Measurements from ENCODE around the gene ARL15. TPM values are rescaled to one million over a fixed set of nuclear protein-coding genes. Genes with fewer than 3 reads are reported as not detected.
"Not testable (repeated sequence)": the region's sequence is repeated elsewhere in the genome, so short reads cannot be mapped to it uniquely, and the experiment has no call there.

Gene ARL15
- 10 to 100 TPM; 10.6 to 12.3 TPM for total RNA-seq

DNA sequence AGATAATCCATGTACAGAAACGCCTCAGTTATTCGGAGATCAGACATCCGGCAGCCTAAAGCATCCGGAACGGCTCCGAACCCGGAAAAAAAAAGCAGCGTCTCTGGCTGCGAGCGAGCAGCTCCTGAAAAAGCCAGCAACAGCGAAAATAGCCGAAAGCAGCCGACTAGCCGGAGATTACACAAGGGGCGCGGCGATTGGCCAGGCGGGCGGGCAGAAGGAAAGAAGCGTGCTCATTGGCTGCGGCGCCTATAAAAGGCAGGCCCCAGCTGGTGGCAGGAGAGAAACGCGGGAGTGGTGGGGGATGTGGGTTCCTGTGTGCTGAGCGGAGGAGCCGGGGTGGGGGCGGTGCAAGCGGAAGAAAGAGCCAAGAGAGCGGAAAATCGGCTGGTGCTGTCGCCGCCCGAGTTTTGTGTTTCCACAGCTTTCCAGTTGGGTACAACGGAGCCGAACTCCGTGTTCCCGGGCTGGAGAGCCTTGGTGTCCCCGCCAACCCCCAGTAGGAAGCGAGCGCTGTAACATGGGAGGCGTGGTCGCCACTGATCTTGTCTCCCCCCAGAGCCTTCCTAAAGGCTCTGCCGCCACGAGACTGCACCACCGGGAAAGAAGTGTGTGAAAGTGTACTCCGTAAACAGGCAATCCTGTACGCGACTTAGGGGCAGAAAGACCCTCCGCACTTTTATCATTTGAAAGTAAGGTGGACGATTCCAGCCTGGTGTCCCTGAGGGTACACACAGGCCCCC is at the start of gene ARL15:
Gene ARL15 (minus strand): TSS at position 141 of the 743 bp plus-strand sequence.
- Mint-ChIP-seq H3K9me3 (ENCODE audit: insufficient read depth) (no peaks in the 10 kb centered on the region), H3K36me3 (ENCODE audit: low read depth) (no peaks in the 10 kb centered on the region), H3K27ac (peak within 1 kb of the TSS; percentile 92), H3K4me1 (ENCODE audit: low read depth) (peaks cover 20% of the 10 kb centered on the region), H3K27me3 (ENCODE audit: low read depth) (peaks cover 19% of the 10 kb centered on the region), H3K4me3 (peak within 1 kb of the TSS; percentile 91)
- ChIA-PET CTCF (interaction anchor here (0.7 to 2.8 kb wide), 13 partner anchors 12 to 584 kb away, joined by 3 to 25 read pairs (median 5); partner anchors contain the start of gene SNX18), POLR2A (interaction anchor here (0.6 to 2.4 kb wide), 9 partner anchors 13 to 1323 kb away, joined by 3 to 12 read pairs (median 3); no protein-coding TSS in a partner anchor)
- DNase-seq (peak; percentile 99), ATAC-seq (peak; percentile 94)

DNA sequence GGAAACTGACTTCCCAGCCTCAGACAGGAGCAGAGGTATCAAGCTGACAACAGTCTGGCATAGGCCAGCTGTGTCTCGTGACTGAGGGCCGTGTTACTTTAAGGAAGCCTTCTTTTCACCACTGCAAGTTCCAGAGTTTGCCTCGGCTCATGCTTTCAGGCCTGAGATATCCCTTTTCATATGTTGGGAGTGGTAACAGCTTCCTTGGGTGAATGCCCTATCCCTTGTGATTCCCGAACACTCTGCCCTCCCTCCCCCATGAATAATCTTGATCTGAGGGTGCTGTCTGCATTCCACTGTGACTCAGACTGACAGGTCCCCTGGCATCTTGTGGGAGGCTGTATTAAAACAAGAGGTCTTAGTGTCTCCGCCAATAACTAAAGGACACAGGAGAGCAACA is 49.7 kb upstream of the ARL15 start:
- DNase-seq (no peak), ATAC-seq (no peak)
- ChIA-PET POLR2A (no interaction called here), CTCF (no interaction called here)
- Mint-ChIP-seq H3K27me3 (ENCODE audit: low read depth) (peaks cover 10% of the 10 kb centered on the region), H3K9me3 (ENCODE audit: insufficient read depth) (no peaks in the 10 kb centered on the region), H3K4me1 (ENCODE audit: low read depth) (no peaks in the 10 kb centered on the region), H3K4me3 (no peak overlapping the region), H3K27ac (no peak overlapping the region), H3K36me3 (ENCODE audit: low read depth) (no peaks in the 10 kb centered on the region)

DNA sequence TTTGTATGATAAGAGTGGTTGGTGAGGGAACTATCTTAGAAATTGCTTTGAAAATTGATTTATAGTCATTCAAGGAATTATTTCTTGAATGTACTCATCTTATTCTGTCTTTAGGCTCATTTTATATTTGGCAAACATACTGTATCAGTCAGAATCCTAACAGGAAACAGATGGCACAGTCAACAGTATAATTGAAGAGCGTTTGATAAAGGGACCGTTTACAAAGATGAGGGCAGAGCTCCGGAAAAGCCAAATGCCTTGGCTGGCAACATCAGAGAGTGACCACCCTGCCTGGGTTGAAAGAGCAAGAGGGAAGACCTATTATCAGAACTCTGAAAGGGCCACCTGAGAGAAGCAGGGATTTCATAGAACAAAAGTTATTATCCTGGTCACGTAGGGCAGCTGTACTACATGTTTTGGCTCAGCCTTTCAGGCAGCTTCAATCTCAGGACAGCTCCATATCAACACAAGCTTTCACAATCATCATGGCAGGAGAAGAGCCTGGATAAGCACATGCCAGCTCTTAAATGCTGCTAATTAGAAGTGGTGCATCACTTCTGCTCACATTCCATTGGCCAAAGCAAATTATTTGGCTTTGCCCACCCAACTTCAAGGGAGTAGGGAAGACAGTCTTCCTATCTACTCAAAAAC is 47.2 kb upstream of the ARL15 start:
- CTCF ChIA-PET = interaction anchor here (1.0 kb wide), 1 partner anchor 131 kb away, joined by 3 read pairs; no protein-coding TSS in a partner anchor
- Mint-ChIP-seq H3K27ac (no peak overlapping the region), H3K4me3 (no peak overlapping the region), H3K36me3 (ENCODE audit: low read depth) (no peaks in the 10 kb centered on the region), H3K9me3 (ENCODE audit: insufficient read depth) (peaks cover 4% of the 10 kb centered on the region), H3K27me3 (ENCODE audit: low read depth) (peaks cover 5% of the 10 kb centered on the region), H3K4me1 (ENCODE audit: low read depth) (no peaks in the 10 kb centered on the region)
- POLR2A ChIA-PET = no interaction called here
- ATAC-seq (no peak), DNase-seq (no peak)

DNA sequence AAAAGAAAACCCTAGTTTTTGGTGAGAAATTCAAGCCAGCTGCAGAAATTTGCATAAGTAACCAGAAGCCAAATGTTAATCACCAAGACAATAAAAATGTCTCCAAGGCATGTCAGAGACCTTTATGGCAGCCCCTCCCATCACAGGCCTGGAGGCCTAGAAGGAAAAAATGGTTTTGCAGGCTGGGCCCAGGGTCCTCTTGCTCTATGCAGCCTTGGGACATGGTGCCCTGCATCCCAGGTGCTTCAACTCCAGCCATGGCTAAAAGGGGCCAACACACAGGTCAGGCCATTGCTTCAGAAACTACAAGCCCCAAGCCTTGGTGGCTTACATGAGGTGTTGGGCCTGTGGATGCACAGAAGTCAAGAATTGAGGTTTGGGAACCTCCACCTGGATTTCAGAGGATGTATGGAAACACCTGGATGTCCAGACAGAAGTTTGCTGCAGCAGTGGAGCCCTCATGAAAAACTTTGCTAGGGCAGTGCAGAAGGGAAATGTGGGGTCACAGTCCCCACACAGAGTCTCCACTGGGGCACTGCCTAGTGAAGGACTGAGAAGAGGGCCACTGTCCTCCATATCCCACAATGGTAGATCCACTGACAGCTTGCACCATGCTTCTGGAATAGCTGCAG is 43.7 kb upstream of the ARL15 start:
- H3K4me3 Mint-ChIP-seq; H3K27me3 Mint-ChIP-seq (ENCODE audit: low read depth); H3K4me1 Mint-ChIP-seq (ENCODE audit: low read depth); POLR2A ChIA-PET; ATAC-seq; DNase-seq; H3K9me3 Mint-ChIP-seq (ENCODE audit: insufficient read depth); H3K27ac Mint-ChIP-seq; H3K36me3 Mint-ChIP-seq (ENCODE audit: low read depth); CTCF ChIA-PET: not testable (repeated sequence)

DNA sequence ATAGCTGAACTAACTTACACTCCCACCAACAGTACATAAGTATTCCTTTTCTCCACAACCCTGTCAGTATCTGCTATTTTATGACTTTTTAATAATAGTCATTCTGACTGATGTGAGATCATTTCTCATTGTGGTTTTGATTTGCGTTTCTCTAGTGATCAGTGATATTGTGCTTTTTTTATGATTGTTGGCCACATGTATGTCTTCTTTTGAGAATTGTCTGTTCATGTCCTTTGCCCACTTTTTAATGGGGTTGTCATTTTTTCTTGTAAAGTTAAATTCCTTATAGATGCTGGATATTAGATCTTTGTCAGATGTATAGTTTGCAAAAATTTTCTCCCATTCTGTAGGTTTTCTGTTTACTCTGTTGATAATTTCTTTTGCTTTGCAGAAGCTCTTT is 42.2 kb upstream of the ARL15 start:
- H3K4me1 Mint-ChIP-seq (ENCODE audit: low read depth); H3K36me3 Mint-ChIP-seq (ENCODE audit: low read depth); H3K9me3 Mint-ChIP-seq (ENCODE audit: insufficient read depth); H3K27me3 Mint-ChIP-seq (ENCODE audit: low read depth); DNase-seq; H3K27ac Mint-ChIP-seq; ATAC-seq; POLR2A ChIA-PET; H3K4me3 Mint-ChIP-seq: not testable (repeated sequence)
- CTCF ChIA-PET = interaction anchor here (0.9 kb wide), 1 partner anchor 10 kb away, joined by 3 read pairs; no protein-coding TSS in a partner anchor

DNA sequence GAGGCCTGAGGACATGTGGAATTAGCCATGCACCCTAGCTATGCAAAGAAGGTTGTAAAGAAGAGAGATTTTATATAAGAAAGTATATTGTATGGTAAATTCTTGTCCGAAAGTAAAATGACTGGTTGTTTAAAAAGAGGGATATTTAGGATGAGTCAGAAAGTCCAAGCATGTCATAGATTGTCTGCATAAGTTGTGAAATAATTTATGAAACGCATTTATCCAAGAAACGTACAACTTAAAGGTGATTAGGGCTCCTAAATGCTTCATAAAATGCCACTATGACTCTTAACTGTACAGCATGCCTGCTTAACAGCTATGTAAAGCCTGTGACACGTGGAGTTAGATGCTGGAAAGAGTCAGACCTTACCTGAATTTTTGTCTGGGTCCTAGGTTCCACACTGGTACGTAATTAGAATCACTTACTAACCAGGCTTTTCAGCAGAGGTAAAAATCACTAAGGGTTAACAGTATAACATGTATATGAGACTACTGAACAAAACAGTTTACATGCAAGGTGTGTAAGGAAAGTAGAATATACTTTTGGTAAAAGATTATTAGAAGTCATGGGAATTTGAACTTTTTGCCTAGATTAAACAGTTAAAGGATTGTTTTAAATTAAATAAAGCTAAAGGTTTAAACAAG is 37.0 kb upstream of the ARL15 start:
- H3K27me3 Mint-ChIP-seq (ENCODE audit: low read depth) = peaks cover under 1% of the 10 kb centered on the region
- H3K9me3 Mint-ChIP-seq (ENCODE audit: insufficient read depth) = peaks cover 12% of the 10 kb centered on the region
- no peaks in the 10 kb centered on the region for H3K4me1 Mint-ChIP-seq (ENCODE audit: low read depth)
- ATAC-seq (no peak), DNase-seq (no peak)
- H3K4me3 Mint-ChIP-seq = no peak overlapping the region
- ChIA-PET POLR2A (no interaction called here), CTCF (interaction anchor here (1.5 kb wide), 1 partner anchor 33 kb away, joined by 3 read pairs; no protein-coding TSS in a partner anchor)
- H3K36me3 Mint-ChIP-seq (ENCODE audit: low read depth) = no peaks in the 10 kb centered on the region
- H3K27ac Mint-ChIP-seq = no peak overlapping the region

DNA sequence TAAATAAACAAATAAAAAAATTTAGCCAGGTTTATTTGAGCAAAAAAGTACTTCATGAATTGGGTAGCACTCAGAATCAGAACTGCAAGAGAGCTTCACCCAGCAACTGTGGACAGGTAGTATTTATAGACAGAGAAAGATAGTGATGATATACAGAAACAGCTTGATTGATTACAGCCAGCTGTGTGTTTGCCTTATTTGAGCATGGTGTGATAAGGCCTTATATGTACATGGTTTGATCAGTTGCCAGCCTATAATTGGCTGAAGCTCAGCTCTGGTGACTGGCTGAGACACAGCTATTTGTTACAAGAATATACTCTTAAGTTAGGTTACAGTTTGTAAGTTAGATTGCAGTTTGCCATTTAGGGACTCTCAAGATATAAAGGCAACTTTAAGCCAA is 34.3 kb upstream of the ARL15 start:
- no peak for ATAC-seq
- ChIA-PET POLR2A (interaction anchor here (0.6 kb wide), 1 partner anchor 98 kb away, joined by 3 read pairs; no protein-coding TSS in a partner anchor), CTCF (interaction anchor here (1.1 kb wide), 1 partner anchor 115 kb away, joined by 3 read pairs; no protein-coding TSS in a partner anchor)
- peaks cover 12% of the 10 kb centered on the region for H3K9me3 Mint-ChIP-seq (ENCODE audit: insufficient read depth)
- H3K4me3 Mint-ChIP-seq = no peak overlapping the region
- no peak overlapping the region for H3K27ac Mint-ChIP-seq
- no peak for DNase-seq
- H3K36me3 Mint-ChIP-seq (ENCODE audit: low read depth) = no peaks in the 10 kb centered on the region
- no peaks in the 10 kb centered on the region for H3K27me3 Mint-ChIP-seq (ENCODE audit: low read depth)
- no peaks in the 10 kb centered on the region for H3K4me1 Mint-ChIP-seq (ENCODE audit: low read depth)

DNA sequence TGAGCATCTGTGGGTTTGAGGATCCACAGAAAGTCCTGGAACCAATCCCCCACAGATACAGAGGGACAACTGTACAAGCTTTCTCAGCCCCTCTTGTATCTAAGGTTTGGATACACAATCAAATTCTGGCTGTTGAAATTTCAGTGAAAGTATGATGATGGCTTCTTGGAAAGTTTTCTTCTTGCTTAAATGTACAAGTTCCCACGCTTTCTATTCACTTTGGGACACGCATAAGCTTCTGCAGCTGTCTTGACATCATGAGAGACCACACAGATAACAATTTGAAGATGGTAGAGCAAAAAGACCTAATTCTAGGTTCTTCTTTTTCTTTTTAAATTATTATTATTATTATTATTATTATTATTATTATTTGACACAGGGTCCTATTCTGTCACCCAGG is 31.6 kb upstream of the ARL15 start:
- no peaks in the 10 kb centered on the region for H3K27me3 Mint-ChIP-seq (ENCODE audit: low read depth)
- no peak for ATAC-seq
- POLR2A ChIA-PET = no interaction called here

DNA sequence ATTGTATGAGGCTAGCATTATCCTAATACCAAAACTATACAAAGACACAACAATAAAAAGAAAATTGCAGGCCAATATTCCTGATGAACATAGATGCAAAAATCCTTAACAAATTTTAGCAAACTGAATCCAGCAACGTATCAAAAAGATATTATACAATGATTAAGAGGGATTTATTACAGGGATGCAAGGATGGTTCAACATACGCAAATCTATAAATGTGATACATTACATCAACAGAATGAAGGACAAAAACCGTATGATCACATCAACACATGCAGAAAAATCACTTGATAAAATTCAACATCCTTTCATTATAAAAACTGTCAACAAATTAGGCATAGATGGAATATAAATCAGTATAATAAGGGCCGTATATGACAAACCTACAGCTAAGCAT is 27.1 kb upstream of the ARL15 start:
- Mint-ChIP-seq H3K4me3 (no peak overlapping the region), H3K36me3 (ENCODE audit: low read depth) (no peaks in the 10 kb centered on the region), H3K4me1 (ENCODE audit: low read depth) (no peaks in the 10 kb centered on the region), H3K27me3 (ENCODE audit: low read depth) (peaks cover 2% of the 10 kb centered on the region), H3K27ac (no peak overlapping the region), H3K9me3 (ENCODE audit: insufficient read depth) (peaks cover 14% of the 10 kb centered on the region)
- ChIA-PET POLR2A (no interaction called here), CTCF (no interaction called here)
- ATAC-seq (no peak), DNase-seq (no peak)

More for the DNA sequence above, 31.6 kb upstream of the ARL15 start:
- CTCF ChIA-PET = no interaction called here
- H3K27ac Mint-ChIP-seq = no peak overlapping the region
- H3K36me3 Mint-ChIP-seq (ENCODE audit: low read depth) = no peaks in the 10 kb centered on the region
- peaks cover 14% of the 10 kb centered on the region for H3K9me3 Mint-ChIP-seq (ENCODE audit: insufficient read depth)
- no peaks in the 10 kb centered on the region for H3K4me1 Mint-ChIP-seq (ENCODE audit: low read depth)
- no peak overlapping the region for H3K4me3 Mint-ChIP-seq
- no peak for DNase-seq

DNA sequence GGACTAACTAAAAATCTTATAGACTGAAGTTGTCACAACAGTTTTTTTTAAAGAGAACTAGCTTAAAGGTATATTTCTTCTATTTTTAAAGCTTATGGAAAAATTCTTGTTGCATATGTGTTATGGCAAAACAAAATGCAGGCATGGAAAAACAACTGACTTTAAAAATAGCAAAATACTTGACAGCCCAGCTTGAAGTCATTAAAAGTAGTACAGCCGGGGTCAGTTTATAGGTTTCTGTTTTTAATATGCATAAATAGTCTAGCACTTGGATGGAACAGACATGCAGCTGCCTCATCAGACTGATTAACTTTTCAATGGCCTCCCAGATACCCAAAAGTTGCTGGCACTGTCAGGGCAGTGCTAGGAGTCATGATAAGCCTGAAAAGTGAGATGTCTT is 22.3 kb upstream of the ARL15 start:
- ChIA-PET POLR2A (no interaction called here), CTCF (interaction anchor here (0.6 kb wide), 1 partner anchor 409 kb away, joined by 3 read pairs; no protein-coding TSS in a partner anchor)
- Mint-ChIP-seq H3K9me3 (ENCODE audit: insufficient read depth) (peaks cover 14% of the 10 kb centered on the region), H3K4me3 (no peak overlapping the region), H3K27me3 (ENCODE audit: low read depth) (peaks cover 2% of the 10 kb centered on the region), H3K27ac (no peak overlapping the region), H3K4me1 (ENCODE audit: low read depth) (no peaks in the 10 kb centered on the region), H3K36me3 (ENCODE audit: low read depth) (no peaks in the 10 kb centered on the region)
- ATAC-seq (no peak), DNase-seq (no peak)

DNA sequence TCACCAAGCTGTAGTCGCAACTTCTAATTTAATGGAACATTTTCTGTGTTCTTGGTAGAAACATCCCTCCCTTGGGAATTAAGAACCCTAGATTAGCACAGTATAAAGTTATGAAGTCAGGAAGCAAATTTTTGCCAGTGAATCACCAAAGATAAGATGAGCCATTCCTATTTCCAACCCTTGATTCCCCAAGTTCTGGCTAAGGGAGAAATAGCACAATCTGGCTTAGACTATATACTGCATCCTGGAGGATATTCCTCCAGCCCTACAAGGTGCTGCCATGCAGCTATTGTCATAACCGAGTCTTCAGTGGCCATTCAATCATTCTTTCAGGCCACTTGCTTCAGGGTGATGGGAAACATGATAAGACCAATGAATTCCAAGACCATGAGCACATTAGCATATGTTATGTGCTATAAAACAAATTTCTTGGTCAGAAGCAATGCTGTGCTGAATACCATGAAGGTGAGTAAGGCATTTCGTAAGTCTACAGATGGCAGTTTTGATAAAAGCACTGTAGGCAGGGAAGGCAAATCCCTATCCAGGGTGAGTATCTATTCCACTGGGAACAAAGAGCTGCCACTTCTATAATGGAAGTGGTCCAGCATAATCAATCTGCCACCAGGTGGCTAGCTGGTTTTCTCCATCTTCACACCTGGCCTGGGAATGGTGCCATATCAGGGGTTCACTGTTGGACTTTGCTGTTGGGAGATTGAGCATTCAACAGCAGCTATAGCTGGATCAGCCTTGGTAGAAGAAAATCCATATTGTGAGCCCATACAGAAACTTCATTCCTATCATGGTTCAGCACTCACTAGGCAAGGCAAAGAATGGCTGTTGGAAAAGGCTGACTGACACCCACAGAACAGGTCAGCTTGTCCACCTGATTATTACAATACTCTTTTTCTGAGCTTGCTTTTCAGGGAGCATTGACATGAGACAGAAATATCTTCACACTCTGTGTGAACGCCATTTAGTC is 19.6 kb upstream of the ARL15 start:
- DNase-seq (no peak), ATAC-seq (no peak)
- Mint-ChIP-seq H3K4me3 (no peak overlapping the region), H3K36me3 (ENCODE audit: low read depth) (no peaks in the 10 kb centered on the region), H3K4me1 (ENCODE audit: low read depth) (peaks cover 11% of the 10 kb centered on the region), H3K27me3 (ENCODE audit: low read depth) (peaks cover 10% of the 10 kb centered on the region), H3K9me3 (ENCODE audit: insufficient read depth) (no peaks in the 10 kb centered on the region), H3K27ac (no peak overlapping the region)
- POLR2A ChIA-PET = no interaction called here
- CTCF ChIA-PET = interaction anchor here (1.0 to 1.5 kb wide), 3 partner anchors 19 to 89 kb away, joined by 3 to 6 read pairs (median 4); no protein-coding TSS in a partner anchor
